NT2/D1 (cell line): ENCODE results near the gene TEK.

ENCODE experiments used
- YY1 ChIP-seq: IDR thresholded peaks from 2 replicates; pipeline ENCODE4 v1.6.1; 2011; ENCODE audit not compliant: insufficient read length, insufficient read depth
- ZNF274 ChIP-seq: IDR thresholded peaks from 2 replicates; pipeline ENCODE4 v1.6.1; 2011; ENCODE audit warnings: mild to moderate bottlenecking, low read depth, low read length

- TF ChIP-seq YY1 (no peak), ZNF274 (no peak)
These were observed 1.2 kb downstream of the TEK start for GRCh38 chr9:27110181-27110580.
